ENCODE data around the gene PGRMC2.
A peak's percentile ranks its signal among the peaks of the same experiment; 100 is the strongest.
"Not testable (repeated sequence)": the region's sequence is repeated elsewhere in the genome, so short reads cannot be mapped to it uniquely, and the experiment has no call there.

PGRMC2 gene

DNA sequence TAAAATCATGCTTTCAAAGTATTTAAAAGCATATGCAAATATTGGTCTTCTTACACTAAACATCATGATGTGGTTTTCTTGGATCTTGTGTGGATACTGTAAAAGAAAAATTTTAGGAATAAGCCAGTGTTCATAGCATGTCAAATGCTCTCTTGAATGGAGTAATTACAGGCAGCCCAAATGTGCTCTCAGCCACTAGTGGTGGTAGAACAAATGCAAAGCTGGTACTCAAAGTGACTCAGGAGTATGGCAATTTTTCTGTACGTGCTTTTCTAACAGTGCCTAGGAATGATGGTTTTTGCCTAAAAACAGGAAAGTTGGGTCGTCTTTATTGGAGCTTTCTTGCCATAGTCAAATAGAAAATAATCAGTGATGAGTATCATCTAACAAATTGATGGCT, 19.9 kb downstream of the PGRMC2 start:
- DNase-seq (ENCODE audit: low read depth) = no peak

DNA sequence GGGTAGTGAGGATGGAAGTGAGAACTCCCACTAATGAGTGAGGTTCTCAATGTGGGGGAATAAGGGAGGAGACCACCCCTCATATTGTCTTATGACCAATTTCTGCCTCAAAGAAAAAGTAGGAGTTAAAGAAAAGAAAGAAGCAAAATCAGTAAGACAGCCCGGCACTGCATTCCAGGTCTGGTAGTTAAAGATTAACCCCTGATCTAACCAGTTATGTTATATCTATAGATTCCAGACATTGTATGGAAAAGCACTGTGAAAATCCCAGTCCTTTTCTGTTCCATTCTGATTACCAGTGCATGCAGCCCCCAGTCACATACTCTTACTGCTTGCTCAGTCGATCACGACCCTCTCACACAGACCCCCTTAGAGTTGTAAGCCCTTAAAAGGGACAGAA, 20.4 kb downstream of the PGRMC2 start:
- not testable (repeated sequence) for DNase-seq (ENCODE audit: low read depth)

DNA sequence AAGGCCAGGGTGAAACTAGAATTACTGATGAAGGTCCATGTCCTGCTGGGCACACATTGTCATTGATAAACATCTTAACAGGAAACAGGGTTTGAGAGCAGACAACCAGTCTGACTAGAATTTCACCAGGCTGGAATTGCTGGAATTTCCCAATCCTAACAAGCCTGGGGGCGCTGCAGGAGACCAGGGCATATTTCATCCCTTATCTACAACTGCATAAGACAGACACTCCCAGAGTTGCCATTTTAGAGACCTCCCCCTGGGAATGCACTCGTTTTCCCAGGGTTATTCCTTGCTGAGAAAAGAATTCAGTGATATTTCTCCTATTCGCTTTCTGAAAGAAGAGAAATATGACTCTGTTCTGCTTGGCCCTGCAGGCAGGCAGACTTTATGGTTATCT, 22.1 kb downstream of the PGRMC2 start:
- DNase-seq (ENCODE audit: low read depth) = not testable (repeated sequence)

DNA sequence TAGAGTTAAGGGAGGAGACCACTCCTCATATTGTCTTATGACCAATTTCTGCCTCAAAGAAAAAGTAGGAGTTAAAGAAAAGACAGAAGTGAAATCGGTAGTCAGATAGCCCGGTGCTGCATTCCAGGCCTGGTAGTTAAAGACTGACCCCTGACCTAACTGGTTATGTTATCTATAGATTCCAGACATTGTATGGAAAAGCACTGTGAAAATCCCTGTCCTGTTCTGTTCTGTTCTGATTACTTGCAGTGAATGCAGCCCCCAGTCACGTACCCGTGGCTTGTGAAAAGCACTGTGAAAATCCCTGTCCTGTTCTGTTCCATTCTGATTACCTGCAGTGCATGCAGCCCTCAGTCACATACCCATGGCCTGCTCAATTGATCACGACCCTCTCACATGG, 27.7 kb downstream of the PGRMC2 start:
- DNase-seq (ENCODE audit: low read depth) = not testable (repeated sequence)

DNA sequence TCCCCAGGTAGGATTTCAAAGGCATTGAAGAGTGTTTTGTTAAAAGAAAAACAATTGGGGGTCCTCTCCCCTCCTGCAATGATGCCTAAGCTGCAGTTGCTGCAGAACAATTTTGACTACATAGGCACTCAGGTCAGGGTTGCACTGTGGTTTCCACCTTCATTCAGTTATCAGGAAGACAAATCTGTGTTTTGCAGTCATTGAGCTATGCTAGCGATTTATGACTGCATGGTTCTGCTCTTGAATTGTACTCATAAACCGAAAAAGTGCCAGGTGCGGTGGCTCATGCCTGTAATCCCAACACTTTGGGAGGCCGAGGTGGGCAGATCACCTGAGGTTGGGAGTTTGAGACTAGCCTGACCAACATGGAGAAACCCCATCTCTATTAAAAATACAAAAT, 29.4 kb downstream of the PGRMC2 start:
- DNase-seq (ENCODE audit: low read depth) = not testable (repeated sequence)

DNA sequence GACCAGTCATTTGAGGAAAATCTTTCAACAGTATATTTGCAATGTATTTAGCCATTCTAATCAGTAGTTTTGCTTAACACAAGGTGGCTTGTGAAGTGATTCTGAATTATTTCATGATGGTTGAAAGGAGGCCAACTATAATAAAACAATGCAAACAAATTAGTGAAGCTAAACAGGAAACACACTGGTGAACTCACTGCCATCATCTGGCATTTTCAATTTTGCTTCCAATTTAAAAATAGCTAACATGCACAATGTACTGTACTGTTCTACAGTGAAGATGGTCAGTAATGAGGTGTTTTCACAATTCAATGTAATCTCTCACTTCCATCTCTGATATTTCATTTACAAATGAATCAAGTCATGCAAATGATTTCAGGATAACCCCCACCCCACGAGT, 31.1 kb downstream of the PGRMC2 start:
- DNase-seq (ENCODE audit: low read depth) = no peak

DNA sequence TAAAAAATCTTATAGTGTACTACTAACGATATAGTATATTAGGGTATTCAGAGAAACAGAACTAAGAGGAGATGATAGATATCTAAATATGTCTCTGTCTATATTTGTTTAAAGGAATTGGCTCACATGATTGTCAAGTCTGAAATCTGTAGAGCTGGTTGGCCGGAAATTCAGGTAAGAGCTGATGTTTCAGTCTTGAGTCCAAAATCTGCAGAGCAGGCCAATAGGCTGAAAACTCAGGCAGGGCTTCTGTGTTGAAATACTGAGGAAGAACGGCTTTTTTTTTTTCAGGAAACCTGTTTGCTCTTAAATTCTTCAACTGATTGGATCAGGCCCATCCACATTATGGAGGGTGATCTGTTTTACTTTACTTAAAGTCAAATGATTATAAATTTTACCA, 31.7 kb downstream of the PGRMC2 start:
- no peak for DNase-seq (ENCODE audit: low read depth)

DNA sequence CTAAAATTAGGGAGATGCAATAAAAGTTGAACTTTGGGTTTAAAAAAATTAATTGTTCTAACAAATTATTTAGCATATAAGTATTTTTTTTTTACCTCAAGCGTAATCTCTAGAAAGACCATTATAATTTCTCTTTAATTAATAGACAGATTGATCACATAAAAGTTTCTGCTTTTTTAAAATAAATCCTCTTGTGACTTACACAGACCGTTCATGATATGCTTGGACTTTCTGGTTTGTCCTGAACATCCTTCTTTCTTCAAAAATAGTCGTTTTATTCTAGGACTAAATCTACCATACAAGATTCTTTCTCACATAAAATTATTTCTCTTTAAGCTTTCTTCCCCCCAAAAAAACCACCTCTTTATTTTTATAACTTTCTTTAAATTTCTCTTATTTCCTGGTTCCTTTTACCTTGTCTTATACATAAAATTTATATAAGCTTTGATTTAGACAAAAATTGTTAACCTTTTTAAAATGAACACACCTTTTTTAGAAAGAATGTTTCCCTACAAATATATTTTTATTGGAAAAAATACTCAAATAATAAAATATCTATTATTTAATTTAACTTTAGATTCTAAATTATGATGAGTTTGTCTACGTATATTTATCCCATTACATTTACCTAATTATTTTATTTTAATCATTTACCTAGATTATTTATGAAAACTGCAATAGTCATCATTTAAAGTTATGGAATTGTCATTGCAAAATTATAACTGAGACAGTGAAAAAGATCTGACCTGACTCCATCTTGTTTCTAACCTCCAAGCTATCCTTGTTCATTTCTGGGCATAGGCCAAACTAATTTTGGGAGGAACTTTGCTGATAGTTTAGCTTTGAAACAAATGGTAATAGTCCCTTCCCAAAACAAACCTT, 37.6 kb downstream of the PGRMC2 start:
- DNase-seq (ENCODE audit: low read depth) = no peak

DNA sequence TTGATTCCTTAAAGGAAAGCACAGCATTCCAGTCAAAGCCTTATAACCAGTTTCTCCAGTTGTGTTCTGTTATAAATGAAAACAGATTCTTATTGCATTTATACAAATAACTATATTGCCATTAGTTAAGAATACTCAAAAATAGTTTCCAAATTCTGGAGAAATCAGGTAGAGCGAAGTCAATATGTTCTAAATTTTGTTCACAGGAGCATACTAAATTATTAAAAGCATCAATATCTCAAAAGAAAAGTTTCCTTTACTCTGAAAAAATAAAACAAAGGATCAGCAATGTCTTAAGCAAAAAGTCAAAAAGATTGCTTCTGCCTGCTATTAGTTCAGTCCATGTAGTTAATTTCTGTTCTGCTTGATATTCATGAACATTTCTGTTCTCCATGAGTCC, 39.7 kb downstream of the PGRMC2 start:
- DNase-seq (ENCODE audit: low read depth) = no peak

DNA sequence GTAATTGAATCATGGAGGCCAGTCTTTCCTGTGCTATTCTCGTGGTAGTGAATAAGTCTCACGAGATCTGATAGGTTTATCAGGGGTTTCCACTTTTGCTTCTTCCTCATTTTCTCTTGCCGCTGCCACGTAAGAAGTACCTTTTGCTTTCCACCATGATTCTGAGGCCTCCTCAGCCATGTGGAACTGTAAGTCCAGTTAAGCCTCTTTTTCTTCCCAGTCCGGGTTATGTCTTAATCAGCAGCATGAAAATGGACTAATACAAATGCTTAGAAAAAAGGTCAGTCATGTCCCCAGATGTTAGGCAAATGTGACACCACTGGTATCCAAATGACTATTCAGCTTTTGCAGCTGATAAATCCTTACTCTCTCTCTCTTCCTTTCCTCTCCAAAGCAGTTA, 42.2 kb downstream of the PGRMC2 start:
- DNase-seq (ENCODE audit: low read depth) = not testable (repeated sequence)

DNA sequence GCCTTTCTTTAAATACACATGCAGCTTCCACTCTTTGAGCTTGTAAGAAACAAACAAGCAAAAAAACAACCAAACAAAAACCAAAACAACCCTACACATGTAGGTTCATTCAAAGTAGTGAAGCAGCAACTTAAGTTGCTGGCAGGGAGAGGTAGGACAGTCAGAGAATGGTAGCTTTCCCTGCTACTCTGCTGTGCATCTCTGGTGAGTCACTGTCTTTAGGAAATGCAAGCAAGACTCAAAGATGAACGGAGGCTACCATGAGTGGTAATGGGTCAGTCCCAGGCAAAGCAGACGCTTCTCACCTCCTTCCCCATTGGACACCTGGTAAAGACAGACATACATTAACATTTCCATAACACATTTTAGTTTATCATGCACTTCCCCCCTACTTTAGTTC, 43.2 kb downstream of the PGRMC2 start:
- DNase-seq (ENCODE audit: low read depth) = no peak

DNA sequence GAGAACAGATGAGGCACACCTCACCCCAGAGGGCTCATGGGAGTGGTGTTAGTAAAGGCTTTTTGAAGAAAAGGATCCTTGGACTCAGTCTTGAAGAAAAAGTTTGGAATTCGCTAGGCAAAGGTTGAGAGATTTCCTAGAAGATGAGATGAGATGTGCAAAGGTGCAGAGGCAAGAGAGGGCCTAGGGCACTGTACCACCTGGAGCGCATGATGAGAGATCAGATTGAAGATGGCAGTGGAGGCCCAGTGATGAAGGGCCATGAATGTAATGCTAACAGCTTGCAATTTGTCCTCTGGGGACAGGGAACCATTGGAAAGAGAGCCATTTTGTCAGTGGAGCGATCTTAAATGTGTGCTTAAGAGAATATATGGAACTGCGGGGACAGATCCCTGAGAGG, 45.0 kb downstream of the PGRMC2 start:
- DNase-seq (ENCODE audit: low read depth) = no peak

DNA sequence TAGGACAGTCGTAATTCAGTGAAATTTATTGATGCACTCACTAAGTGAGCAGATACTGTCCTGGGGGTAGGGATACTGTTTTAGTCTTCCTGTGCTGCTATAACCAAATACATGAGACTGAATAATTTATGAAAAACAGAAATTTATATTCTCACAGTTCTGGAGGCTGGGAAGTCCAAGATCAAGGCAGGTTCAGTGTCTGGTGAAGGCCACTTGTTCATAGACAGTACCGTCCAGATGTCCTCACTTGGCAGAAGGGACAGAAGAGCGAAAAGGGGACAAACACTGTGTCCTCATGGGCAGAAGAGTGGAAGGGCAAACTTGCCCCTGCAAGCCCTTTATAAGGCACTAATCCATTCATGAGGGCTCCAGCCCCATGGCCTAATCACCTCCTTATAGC, 45.6 kb downstream of the PGRMC2 start:
- DNase-seq (ENCODE audit: low read depth) = no peak

DNA sequence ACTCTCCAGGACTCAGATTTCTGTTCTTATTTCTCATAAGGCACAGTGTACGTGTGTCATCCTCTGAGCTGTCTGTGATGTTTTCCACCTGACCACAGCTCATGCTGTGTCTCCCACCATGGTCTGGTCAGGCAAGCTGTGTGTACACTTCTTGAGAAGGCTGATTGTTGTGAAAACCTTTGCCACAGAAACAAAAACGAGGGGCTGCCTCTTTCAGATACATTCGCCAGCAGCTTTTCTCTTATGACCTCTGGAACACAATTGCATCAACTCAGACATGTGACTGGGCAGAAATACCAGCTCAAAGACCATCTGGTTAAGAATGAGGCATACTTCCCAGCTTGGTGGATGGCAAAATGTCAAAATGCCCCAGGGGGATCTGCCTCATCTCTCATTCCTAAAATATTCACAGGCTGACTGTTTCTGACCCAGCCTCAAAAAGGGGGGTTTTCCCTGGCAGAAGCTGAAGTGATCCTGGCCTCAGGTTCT, 46.1 kb downstream of the PGRMC2 start:
- DNase-seq (ENCODE audit: low read depth) = peak; percentile 91

DNA sequence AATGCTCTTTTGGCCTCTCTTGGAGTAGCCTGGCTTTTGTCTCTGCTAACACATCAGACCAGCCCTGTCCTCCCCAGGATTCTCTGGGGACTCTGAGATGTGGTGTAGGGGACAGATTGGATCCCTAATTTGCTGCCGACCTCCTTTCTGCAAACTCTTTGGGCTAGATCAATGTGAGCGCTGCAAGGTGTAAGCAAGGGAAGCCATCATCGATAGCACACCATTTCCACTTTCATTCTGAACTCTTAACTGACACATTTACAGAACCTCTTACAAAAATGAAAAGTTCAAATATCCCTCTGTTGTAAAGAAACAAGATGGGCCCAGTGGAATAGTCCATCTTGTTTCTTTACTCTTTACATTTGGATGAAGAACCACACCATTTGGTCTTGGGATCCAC, 46.6 kb downstream of the PGRMC2 start:
- DNase-seq (ENCODE audit: low read depth) = no peak

DNA sequence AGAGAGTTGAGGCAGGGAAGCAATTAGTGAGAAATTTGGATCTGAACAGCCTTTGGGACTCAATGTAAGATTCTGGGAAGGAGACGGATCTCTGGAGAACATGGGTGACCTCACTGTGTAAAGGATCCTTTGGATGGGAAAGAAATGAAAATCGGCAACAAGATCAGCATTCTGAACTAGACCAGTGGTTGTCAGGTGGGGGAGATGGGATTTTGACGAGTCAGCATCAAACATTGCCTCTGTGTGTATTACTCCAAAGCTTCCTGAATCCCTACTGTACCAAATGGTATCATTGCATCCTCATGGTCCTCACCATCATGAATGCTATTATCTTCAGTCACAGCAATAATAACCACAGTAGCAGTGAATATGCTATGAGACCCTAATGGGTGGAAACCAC, 52.8 kb downstream of the PGRMC2 start:
- DNase-seq (ENCODE audit: low read depth) = no peak

DNA sequence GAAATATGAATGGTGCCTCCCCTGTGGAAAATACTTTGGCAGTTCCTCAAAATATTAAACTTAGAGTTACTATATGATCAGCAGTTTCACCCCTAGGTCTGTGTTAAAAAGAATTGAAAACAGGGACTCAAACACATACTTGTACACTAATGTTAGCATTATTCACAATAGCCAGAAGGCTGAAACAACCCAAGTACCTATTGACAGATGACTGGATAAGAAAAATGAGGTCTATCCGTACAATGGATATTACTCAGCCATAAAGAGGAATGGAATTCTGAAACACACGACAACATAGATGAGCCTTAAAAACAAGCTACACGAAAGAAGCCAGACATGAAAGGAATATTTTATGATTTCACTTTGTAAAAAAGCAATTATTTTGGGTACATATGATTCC, 54.9 kb downstream of the PGRMC2 start:
- no peak for DNase-seq (ENCODE audit: low read depth)

DNA sequence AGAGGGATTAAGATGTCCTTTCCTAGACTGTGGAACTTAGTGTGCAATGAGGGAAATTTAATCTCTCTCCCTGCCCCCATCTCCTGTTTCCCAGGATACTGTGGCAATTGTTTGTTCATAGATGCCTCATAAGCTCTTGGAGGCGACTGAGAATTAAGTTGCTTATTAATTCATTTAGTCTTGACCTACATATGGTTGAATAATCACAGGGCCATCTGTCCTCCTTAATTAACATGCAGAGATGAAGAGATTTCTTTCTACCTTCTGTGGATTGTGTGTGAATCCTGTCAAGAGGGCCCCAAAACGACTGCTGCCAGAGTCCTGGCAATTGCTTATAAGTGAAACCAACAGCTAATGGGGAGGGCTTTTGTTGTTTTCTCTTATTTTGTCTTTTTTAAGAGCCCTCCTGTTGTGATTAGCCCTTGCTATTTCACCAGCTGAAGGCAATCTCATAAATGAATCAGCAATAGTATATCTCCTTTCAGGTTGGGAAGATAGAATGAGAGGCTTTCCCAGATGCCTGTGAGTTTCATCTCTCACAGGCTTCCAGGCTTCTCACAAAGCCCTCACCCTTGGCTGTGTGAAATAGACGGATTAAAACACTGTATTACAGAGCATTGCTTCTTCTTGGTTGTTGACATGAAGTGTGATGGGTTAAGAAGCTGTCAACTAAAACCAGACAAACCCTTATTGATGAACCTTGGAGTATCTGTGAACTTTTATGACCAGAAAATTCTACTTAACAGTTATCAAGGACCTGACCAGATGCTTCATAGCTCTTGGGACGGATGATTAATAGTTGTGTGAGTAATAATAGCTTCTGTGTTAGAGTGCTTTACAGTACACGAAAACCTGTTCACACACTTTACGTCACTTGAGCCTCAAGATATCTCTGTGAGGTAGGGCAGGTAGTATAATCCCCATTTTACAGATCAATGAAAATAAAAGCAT, 58.5 kb downstream of the PGRMC2 start:
- DNase-seq (ENCODE audit: low read depth) = no peak

DNA sequence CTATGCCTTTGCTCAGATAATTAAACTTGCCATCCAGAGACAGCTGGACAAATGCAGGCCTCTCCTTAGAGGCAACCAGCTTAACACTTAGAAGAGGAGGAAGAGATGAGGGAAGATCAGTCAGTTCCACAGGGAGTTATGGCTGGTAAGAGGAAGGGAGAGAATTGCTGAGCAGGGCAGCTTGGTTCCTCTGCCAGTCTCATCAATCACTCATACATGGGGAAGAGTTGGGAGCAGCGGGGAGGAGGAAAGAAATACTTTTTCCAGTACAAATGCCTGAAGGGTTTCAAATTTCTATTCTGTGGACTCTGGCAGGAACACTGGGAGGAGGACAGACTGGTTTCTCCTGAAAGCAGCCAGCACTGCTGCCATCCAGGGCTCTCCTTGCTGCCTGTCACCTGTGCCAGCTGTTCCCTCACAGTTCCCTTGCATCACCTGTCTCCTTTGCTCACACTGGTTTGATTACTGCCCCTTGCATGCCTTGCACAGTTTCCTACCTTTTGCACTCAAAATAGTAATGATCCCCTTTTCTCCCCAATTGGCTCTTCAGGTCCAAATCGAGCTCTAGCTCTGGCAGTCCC, 59.5 kb downstream of the PGRMC2 start:
- DNase-seq (ENCODE audit: low read depth) = no peak

DNA sequence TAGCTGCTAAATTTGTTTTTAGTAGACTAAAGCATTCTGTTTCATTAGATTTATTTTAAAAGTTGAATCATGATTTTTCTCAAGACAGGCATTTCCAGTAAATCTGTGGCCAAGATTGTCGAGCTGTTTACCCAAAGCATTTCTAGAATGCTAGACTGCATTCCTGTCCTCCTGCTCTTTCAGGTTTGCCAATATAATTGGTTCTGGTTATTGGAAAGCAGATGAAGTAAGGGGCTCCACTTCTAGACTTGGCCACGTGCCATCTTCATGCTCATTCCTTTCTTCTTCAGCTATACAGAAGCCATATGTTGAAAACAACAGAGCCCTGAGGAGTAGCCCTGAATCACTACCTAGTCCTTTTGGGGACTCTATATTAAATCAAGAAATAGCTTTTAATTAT, 62.5 kb downstream of the PGRMC2 start:
- no peak for DNase-seq (ENCODE audit: low read depth)

DNA sequence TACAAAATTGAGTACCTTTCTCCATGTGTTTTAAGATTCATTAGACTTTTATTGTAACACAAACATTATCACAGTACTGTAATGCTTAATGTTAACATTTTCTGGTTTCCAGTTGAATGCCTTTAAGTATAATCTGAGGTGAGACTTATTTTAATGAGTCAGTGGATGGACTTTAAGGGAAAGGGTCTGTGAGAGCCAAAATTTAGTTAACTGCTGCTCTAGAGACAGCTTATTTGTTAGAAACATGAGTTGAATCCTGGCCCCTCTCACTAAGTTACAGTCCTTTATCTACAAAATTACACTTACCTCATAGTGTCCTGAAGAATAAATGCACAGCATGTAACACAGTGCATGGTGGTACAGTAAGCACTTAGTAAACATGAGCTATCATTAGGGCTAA, 66.0 kb downstream of the PGRMC2 start:
- DNase-seq (ENCODE audit: low read depth) = no peak

Measured in HS-27A (cell line).